HL-60/S4 treated with phorbol 12-myristate 13-acetate at 8.2 ng/mL for 4 days and 3 days (cell line): Measurements from ENCODE around the gene CDK15.
"Not testable (repeated sequence)": the region's sequence is repeated elsewhere in the genome, so short reads cannot be mapped to it uniquely, and the experiment has no call there.

Experiments
- in situ Hi-C: fragments of 300-500 bp; cut with MboI; formaldehyde crosslinking; loops from 2 replicates; pipeline ENCODE4 v1.15.0; 2022; ENCODE audit warnings: low sequenced_read_pairs

Gene CDK15

GRCh38 chr2:201788371-201788770 is 18.0 kb upstream of the CDK15 start:
- in situ Hi-C loops, result loop anchor here (25.0 kb wide), 1 partner anchor 399 kb away; no protein-coding TSS in a partner anchor

GRCh38 chr2:201789395-201789794 is 16.9 kb upstream of the CDK15 start:
- in situ Hi-C loops, result loop anchor here (25.0 kb wide), 1 partner anchor 398 kb away; no protein-coding TSS in a partner anchor

GRCh38 chr2:201790291-201790690 is 16.0 kb upstream of the CDK15 start:
- in situ Hi-C loops, result loop anchor here (25.0 kb wide), 1 partner anchor 397 kb away; no protein-coding TSS in a partner anchor

- in situ Hi-C loops, result loop anchor here (25.0 kb wide), 1 partner anchor 396 kb away; no protein-coding TSS in a partner anchor
These were observed 15.3 kb upstream of the CDK15 start for GRCh38 chr2:201790989-201791388.

- in situ Hi-C loops, result loop anchor here (25.0 kb wide), 1 partner anchor 394 kb away; no protein-coding TSS in a partner anchor
These were observed 12.7 kb upstream of the CDK15 start for GRCh38 chr2:201793631-201794030.

- in situ Hi-C loops, result loop anchor here (25.0 kb wide), 1 partner anchor 393 kb away; no protein-coding TSS in a partner anchor
These were observed 12.0 kb upstream of the CDK15 start for GRCh38 chr2:201794294-201794693.

DNA sequence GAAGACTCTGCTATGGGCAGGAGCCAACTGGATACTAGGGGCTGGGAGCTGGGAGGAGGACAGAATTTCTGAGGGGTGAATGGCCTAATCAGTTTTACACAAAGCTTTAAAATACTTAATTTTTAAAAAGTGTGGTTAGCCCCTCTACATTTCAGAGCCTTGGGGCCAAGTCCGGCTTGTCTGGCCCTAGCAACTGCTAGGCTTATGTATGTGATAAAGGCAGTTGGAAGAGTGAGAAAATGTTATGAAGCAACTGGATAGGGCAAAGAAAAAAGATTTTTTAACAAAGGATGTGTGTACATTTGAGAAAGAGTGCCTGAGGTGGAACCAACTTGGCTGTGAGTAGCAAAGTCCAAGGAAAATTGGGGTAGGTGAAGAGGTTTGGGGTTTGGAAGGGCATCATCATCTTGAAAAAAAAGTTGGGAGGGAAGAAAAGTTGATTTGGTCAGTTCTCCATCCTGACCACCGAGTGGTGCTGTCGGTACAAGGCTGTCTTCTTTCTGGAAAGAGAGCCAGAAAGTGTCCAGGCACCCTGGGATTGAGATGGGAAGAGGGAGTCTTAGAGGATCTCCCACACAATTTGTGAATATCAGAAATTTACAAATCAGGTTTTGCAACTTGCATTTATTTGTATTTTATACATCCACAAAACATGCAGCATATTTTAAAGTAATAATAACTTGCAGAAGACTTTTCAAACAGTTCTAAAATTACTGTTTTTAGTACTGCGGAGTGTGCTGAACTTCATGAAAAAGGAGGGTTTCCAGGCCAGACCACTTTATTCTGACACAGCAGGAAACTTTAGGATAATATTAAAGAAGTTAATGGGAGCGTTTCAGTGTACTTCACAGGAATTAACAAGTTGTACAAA is 10.5 kb upstream of the CDK15 start:
- in situ Hi-C loops, result loop anchor here (25.0 kb wide), 1 partner anchor 391 kb away; no protein-coding TSS in a partner anchor

DNA sequence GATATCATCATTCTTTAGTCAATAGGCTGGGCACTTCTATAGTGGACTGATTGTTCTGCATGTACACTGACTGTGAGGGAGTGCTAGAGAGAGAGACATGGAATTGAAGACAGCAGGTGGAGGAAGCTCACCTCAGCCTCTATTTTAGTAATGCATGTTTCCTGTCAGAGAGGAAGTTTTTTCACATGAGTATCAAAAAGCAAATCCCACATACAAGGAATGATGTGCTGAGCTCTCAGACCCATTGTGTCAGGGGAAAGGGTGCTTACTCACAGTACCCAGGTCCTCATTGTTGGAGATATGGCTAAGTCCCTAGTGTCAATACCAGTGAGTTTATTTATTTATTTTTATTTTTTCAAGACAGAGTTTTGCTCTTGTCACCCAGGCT is 9.9 kb upstream of the CDK15 start:
- in situ Hi-C loops, result loop anchor here (25.0 kb wide), 1 partner anchor 391 kb away; no protein-coding TSS in a partner anchor

DNA sequence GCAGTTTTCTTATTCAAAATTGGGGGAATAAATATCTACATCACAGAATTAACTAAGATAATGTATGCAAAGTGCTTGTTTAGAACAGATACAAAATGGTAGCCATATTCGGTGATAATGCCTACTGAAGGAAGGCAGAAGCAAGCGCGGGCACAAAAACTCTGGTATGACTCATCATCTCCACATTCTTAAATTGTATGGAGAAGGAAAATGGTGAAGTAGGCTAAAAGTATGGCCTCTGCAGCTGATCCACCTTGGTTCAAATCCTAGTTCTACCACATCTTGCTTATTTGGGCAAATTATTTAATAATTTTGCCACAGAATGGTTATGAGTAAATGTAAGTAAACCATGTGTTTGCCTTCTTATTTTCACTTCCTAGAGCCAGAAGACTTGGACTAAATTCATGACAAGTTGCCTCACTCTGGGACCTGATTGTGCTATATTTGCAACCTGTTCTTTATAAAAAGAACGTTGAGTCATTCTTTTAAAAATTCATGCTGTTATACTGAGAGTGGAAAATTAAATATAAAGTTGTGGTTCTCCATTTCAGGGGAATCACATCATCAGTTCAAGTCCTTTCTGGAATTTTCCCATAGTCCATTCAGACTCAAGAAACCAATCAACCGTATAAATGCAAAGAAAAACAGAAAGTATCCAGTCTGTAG is 9.0 kb upstream of the CDK15 start:
- in situ Hi-C loops, result loop anchor here (25.0 kb wide), 1 partner anchor 390 kb away; no protein-coding TSS in a partner anchor

DNA sequence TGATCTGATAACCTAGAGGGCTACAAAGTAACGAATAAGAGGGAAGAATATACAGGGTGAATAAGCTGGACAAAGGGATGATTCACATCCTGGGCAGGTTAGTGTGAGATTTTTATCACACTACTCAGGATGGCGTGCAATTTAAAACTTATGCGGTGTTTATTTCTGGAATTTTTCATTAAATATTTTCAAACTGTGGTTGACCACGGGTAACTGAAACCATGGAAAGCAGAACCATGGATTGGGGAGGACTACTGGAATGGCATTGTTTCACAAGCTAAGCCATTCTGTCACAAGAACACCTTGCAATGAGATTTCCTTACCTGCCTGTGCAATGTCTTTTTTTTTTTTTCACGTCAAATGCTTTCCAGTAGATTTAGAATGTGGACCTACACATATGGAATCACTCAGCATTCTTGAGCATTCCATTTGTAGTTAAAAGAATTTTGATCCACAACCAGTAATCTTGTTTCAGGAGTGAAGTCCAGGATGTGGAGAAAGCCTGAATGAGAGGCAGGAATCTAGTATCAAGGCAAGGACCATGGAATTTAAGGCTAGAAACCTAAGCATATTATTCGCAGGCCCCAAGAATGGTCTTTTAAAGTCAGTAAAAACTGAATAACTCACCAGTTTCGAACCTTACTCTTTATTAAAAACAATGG is 8.0 kb upstream of the CDK15 start:
- in situ Hi-C loops, result loop anchor here (25.0 kb wide), 1 partner anchor 389 kb away; no protein-coding TSS in a partner anchor

- in situ Hi-C loops, result loop anchor here (25.0 kb wide), 1 partner anchor 388 kb away; no protein-coding TSS in a partner anchor
These were observed 7.4 kb upstream of the CDK15 start for GRCh38 chr2:201798914-201799285.

DNA sequence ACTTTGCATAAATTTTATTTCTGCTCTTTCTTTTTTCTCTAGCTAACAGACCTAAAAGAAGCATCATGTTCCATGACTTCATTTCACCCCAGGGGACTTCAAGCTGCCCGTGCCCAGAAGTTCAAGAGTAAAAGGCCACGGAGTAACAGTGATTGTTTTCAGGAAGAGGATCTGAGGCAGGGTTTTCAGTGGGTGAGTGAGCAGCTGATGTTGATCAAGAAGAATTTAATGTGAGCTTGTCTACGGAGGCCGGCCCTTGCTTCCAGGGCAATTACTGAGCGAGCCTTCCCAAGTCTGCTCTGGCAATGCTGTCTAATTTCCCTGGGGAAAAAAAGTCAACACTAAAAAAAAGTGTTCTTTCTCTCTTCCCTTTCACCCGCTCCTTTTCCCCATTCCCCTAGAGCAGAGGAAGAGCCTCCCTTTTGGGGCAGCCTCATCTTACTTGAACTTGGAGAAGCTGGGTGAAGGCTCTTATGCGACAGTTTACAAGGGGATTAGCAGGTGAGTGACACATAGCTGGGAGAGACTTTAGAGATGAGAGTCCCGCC is 1.2 kb downstream of the CDK15 start:
- in situ Hi-C loops, result no loop called here

DNA sequence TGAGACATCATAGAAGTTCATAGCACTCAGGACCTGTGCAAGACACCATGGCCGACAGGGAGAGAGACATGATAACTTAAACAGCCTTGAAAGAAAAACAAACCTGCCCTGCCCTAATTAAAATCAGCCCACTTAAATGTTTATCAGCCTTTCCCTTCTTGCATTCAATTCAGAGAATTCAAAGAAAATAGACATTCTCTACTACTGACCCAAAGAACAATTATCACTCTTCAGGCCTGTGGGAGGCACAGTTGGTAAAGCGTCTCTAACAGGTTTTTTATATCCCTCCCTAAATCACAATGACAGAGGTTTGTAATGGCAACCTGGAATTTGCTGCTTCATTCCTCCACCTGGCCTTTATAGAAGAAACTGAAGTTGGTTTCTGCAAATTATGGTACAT is 1.7 kb downstream of the CDK15 start:
- in situ Hi-C loops, result no loop called here

- in situ Hi-C loops, result no loop called here
These were observed 3.3 kb downstream of the CDK15 start for GRCh38 chr2:201809633-201810032.

DNA sequence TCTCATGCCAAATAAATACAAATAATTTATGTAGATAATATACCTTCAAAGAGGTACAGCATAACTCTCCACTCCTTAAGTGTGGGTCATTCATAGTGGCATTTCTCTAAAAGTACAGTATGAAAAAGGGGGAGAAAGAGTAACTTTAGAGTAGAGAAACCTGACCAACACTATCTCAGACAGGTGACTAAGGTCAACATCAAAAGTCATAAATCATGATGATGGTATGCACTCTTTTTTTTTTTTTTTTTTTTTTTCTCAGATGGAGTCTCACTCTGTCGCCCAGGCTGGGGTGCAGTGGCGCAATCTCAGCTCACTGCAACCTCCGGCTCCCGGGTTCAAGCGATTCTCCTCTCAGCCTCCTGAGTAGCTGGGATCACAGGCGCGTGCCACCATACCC is 4.3 kb downstream of the CDK15 start:
- in situ Hi-C loops, result not testable (repeated sequence)

GRCh38 chr2:201813996-201814760 is 7.8 kb downstream of the CDK15 start:
- in situ Hi-C loops, result no loop called here

DNA sequence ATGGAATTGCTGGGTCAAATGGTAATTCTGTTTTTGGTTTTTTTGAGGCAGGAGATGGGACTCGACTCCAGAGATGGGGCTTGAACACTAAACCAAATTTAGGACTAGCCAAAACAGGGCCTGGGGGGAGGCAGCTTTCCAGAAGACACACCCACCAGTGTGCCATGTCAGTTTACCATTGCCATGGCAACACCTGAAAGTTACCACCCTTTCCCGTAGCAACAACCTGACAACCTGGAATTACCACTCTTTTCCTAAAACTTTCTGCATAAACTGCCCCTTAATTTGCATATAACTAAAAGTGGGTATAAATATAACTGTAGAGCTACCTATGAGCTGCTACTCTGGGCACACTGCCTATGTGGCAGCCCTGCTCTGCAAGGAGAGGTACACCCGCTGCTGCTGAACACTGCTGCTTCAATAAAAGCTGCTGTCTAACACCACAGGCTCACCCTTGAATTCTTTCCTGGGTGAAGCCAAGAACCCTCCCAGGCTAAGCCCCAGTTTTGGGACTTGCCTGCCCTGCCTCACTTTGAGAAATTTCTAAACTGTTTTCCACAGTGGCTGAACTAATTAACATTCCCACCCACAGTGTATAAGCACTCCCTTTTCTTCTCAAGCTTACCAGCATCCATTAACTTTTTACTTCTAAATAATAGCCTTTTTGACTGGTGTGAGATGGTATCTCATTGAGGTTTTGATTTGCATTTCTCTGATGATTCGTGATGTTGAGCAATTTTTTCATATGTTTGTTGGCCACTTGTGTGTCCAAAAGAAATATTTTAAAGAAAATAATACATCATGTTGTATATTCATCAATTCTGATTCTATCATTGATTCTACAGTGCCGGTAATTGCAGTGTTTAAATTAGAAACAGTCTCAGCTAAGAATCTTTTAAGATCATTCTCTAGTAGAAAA is 10.6 kb downstream of the CDK15 start:
- in situ Hi-C loops, result no loop called here

- in situ Hi-C loops, result no loop called here
These were observed 14.2 kb downstream of the CDK15 start for GRCh38 chr2:201820383-201821007.
